Activated CD8-positive, alpha-beta T cell treated with anti-CD3 and anti-CD28 coated beads for 36 hours (primary cell): ENCODE results near the gene BPIFB2. TPM values are rescaled to one million over a fixed set of nuclear protein-coding genes. Genes with fewer than 3 reads are reported as not detected.

Source experiments
- ATAC-seq: fragments of 200-7000 bp; cut with Tn5 transposase; one replicate; pipeline ENCODE4 v1.10.0; 2021; ENCODE audit warnings: mild to moderate bottlenecking, moderate library complexity
- CTCF ChIA-PET: fragments of 350-600 bp; sonication (Branson Sonifier 250); formaldehyde crosslinking; loops from one replicate; lab custom pipeline; 2021; ENCODE audit warnings: antibody characterized with exemption; lab: Charles Lee
- POLR2A ChIA-PET: fragments of 350-600 bp; sonication (Branson Sonifier 250); formaldehyde crosslinking; loops from one replicate; lab custom pipeline; 2021; ENCODE audit warnings: antibody characterized with exemption; lab: Charles Lee
- DNase-seq: peaks from one replicate; pipeline ENCODE4 v3.0.0-alpha.2; 2020
- H3K27ac Mint-ChIP-seq: one replicate; pipeline ENCODE4 v1.8.0; 2021; ENCODE audit warnings: mild to moderate bottlenecking, mixed read lengths
- H3K27me3 Mint-ChIP-seq: one replicate; pipeline ENCODE4 v1.8.0; 2021; ENCODE audit warnings: mixed read lengths
- H3K36me3 Mint-ChIP-seq: one replicate; pipeline ENCODE4 v1.8.0; 2021; ENCODE audit warnings: low read depth, mixed read lengths
- H3K4me1 Mint-ChIP-seq: one replicate; pipeline ENCODE4 v1.8.0; 2021; ENCODE audit warnings: low read depth, mixed read lengths
- H3K4me3 Mint-ChIP-seq: one replicate; pipeline ENCODE4 v1.8.0; 2021; ENCODE audit warnings: mild to moderate bottlenecking, moderate library complexity, mixed read lengths
- H3K9me3 Mint-ChIP-seq: one replicate; pipeline ENCODE4 v1.8.0; 2021; ENCODE audit warnings: mixed read lengths
- intact Hi-C: fragments of 100-400 bp; cut with micrococcal nuclease; formaldehyde crosslinking; loops from one replicate; pipeline ENCODE4 v1.10.0; 2022
- total RNA-seq, 2 experiments: library from RNA; stranded (reverse); gene quantifications; one replicate each; pipeline ENCODE4 v1.2.3, GENCODE V29; 2021
- TF ChIP-seq, protein P1 (sequence below): fragments of 200-600 bp; IDR thresholded peaks from one replicate; pipeline ENCODE4 v1.8.0; 2022; ENCODE audit warnings: antibody characterized with exemption, mild to moderate bottlenecking

The BPIFB2 gene
- total RNA-seq, 2 experiments from 2014 or later = not detected

DNA sequence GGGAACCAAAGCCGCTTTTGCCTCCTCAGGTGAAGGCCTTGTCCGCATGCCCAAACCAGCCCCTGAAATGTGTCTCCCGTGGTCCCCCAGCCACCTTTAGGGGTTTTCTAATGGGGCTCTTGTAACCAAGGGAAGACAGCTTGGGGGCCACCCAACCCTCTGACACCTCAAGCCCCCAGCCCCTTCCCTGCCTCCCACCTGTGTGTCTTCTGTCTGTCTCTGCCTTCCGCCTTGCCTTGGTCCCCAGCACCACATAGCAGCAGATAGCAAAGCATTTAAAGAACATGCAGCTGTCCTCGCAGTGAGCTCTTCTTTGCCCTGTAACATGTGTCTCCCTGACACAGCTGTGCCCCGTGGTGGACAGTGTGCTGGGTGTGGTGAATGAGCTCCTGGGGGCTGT, 55.8 kb downstream of the BPIFB2 start:
- no peaks in the 10 kb centered on the region for H3K36me3 Mint-ChIP-seq
- TF ChIP-seq, protein P1, sequence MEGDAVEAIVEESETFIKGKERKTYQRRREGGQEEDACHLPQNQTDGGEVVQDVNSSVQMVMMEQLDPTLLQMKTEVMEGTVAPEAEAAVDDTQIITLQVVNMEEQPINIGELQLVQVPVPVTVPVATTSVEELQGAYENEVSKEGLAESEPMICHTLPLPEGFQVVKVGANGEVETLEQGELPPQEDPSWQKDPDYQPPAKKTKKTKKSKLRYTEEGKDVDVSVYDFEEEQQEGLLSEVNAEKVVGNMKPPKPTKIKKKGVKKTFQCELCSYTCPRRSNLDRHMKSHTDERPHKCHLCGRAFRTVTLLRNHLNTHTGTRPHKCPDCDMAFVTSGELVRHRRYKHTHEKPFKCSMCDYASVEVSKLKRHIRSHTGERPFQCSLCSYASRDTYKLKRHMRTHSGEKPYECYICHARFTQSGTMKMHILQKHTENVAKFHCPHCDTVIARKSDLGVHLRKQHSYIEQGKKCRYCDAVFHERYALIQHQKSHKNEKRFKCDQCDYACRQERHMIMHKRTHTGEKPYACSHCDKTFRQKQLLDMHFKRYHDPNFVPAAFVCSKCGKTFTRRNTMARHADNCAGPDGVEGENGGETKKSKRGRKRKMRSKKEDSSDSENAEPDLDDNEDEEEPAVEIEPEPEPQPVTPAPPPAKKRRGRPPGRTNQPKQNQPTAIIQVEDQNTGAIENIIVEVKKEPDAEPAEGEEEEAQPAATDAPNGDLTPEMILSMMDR = no peak
- H3K4me1 Mint-ChIP-seq = peaks cover 4% of the 10 kb centered on the region
- CTCF ChIA-PET = no interaction called here
- POLR2A ChIA-PET = no interaction called here
- ATAC-seq (no peak), DNase-seq (no peak)
- H3K27ac Mint-ChIP-seq = no peak overlapping the region
- no peaks in the 10 kb centered on the region for H3K9me3 Mint-ChIP-seq
- intact Hi-C loops = no loop called here
- H3K27me3 Mint-ChIP-seq = no peaks in the 10 kb centered on the region
- no peak overlapping the region for H3K4me3 Mint-ChIP-seq

GRCh38 chr20:33064572-33065287, 57.2 kb downstream of the BPIFB2 start:
- DNase-seq = no peak
- Mint-ChIP-seq H3K4me1 (peaks cover 4% of the 10 kb centered on the region), H3K4me3 (no peak overlapping the region), H3K27ac (no peak overlapping the region), H3K9me3 (no peaks in the 10 kb centered on the region), H3K27me3 (no peaks in the 10 kb centered on the region), H3K36me3 (no peaks in the 10 kb centered on the region)
- intact Hi-C loops = no loop called here
- TF ChIP-seq, protein P1 = no peak
- no peak for ATAC-seq
- POLR2A ChIA-PET = no interaction called here
- CTCF ChIA-PET = no interaction called here

DNA sequence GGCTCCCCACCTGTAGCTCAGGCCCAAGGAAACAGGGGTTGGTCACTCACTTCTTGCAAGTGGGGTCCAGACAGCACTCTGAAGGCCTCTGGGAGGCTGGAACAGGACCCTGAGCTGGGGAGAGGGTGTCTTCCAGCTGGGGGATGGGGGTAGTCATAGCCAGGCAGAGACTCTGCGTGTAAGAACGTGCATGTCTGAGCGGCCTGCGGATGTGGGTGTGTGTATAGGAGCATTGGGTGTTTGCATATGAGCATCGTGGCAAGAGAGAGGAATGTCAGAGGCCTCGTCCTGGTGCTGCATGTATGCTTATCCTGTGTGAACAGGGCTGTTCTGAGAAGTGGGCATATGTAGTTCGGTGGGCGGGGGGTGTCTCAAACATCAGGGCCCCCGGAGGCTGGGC, 58.3 kb downstream of the BPIFB2 start:
- ChIA-PET POLR2A (no interaction called here), CTCF (no interaction called here)
- Mint-ChIP-seq H3K27me3 (no peaks in the 10 kb centered on the region), H3K27ac (no peak overlapping the region), H3K9me3 (no peaks in the 10 kb centered on the region), H3K36me3 (no peaks in the 10 kb centered on the region), H3K4me1 (peaks cover 4% of the 10 kb centered on the region), H3K4me3 (no peak overlapping the region)
- ATAC-seq (no peak), DNase-seq (no peak)
- intact Hi-C loops = no loop called here
- TF ChIP-seq, protein P1 = no peak

DNA sequence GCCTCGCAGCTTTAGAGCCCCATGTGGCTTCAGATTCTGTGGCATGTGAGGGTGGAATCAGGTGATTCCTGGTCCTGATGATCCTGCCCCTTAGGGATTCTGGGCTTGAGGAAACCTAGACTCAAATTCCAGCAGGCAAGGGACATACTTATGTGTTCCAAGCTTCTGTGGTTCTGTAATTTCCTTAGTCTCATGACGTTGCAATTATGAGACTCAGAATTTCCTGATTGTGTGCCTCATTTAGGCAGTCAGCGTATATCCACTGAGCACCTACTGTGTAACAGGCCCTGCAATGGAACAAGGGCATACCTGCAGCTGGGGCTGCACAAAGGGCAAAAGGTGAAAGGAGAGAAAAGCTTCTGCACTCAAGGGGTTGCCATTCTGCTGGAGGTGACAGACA, 60.3 kb downstream of the BPIFB2 start:
- intact Hi-C loops = no loop called here
- Mint-ChIP-seq H3K27ac (no peak overlapping the region), H3K36me3 (no peaks in the 10 kb centered on the region), H3K9me3 (no peaks in the 10 kb centered on the region), H3K4me1 (peaks cover 4% of the 10 kb centered on the region), H3K4me3 (no peak overlapping the region), H3K27me3 (no peaks in the 10 kb centered on the region)
- ATAC-seq (no peak), DNase-seq (no peak)
- POLR2A ChIA-PET = interaction anchor here (0.6 kb wide), 1 partner anchor 283 kb away, joined by 5 read pairs; no protein-coding TSS in a partner anchor
- CTCF ChIA-PET = interaction anchor here (1.2 to 1.6 kb wide), 4 partner anchors 9 to 122 kb away, joined by 3 to 4 read pairs (median 4); no protein-coding TSS in a partner anchor
- TF ChIP-seq, protein P1 = no peak

GRCh38 chr20:33068251-33068939, 60.9 kb downstream of the BPIFB2 start:
- Mint-ChIP-seq H3K27me3 (no peaks in the 10 kb centered on the region), H3K27ac (no peak overlapping the region), H3K4me1 (peaks cover 4% of the 10 kb centered on the region), H3K9me3 (no peaks in the 10 kb centered on the region), H3K4me3 (no peak overlapping the region), H3K36me3 (no peaks in the 10 kb centered on the region)
- intact Hi-C loops = no loop called here
- TF ChIP-seq, protein P1 = no peak
- POLR2A ChIA-PET = no interaction called here
- DNase-seq (no peak), ATAC-seq (no peak)
- CTCF ChIA-PET = interaction anchor here (1.6 kb wide), 1 partner anchor 100 kb away, joined by 3 read pairs; no protein-coding TSS in a partner anchor
